ENCODE data around the gene TMEM151A.

DNA sequence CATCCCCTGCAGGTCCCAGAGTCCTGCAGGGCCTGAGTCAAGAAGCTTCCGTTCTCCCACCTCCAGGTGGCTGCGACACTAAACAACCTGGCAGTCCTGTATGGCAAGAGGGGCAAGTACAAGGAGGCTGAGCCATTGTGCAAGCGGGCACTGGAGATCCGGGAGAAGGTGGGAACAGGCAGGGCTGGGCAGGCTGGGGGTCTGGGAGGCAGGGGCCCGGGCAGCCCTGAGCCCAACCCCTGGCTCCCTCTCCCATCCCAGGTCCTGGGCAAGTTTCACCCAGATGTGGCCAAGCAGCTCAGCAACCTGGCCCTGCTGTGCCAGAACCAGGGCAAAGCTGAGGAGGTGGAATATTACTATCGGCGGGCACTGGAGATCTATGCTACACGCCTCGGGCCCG, 27.9 kb upstream of the TMEM151A start:
- TF ChIP-seq EZH2 (IDR thresholded peaks at IDR 0.05; ENCODE audit: low read length, unreplicated experiment) (no peak), EZH2phosphoT487 (IDR thresholded peaks at IDR 0.05; ENCODE audit: borderline replicate concordance, low read length) (no peak)
- TF ChIP-seq, protein P1, sequence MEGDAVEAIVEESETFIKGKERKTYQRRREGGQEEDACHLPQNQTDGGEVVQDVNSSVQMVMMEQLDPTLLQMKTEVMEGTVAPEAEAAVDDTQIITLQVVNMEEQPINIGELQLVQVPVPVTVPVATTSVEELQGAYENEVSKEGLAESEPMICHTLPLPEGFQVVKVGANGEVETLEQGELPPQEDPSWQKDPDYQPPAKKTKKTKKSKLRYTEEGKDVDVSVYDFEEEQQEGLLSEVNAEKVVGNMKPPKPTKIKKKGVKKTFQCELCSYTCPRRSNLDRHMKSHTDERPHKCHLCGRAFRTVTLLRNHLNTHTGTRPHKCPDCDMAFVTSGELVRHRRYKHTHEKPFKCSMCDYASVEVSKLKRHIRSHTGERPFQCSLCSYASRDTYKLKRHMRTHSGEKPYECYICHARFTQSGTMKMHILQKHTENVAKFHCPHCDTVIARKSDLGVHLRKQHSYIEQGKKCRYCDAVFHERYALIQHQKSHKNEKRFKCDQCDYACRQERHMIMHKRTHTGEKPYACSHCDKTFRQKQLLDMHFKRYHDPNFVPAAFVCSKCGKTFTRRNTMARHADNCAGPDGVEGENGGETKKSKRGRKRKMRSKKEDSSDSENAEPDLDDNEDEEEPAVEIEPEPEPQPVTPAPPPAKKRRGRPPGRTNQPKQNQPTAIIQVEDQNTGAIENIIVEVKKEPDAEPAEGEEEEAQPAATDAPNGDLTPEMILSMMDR (conservative IDR thresholded peaks at IDR 0.05; ENCODE audit: low read depth, low read length): no peak

Data from PC-3 (cell line).